Neural cell (in vitro differentiated cells): ENCODE data around the gene NCEH1. TPM values are rescaled to one million over a fixed set of nuclear protein-coding genes. Genes with fewer than 3 reads are reported as not detected.

Experiments used
- H2AFZ ChIP-seq: fragments of 200-600, 300-800 bp; sonication (generic), shearing (Covaris generic); 2 replicates; pipeline ENCODE4 v1.6.0; 2014; ENCODE audit warnings: low read depth, mild to moderate bottlenecking, antibody characterized with exemption, low read length, moderate library complexity
- H3F3A ChIP-seq: fragments of 200-600 bp; shearing (Covaris generic); 2 replicates; pipeline ENCODE4 v1.6.1; 2016; ENCODE audit warnings: mild to moderate bottlenecking, moderate library complexity, mixed read lengths, antibody characterized with exemption, low read length; ENCODE audit not compliant: insufficient read depth, poor library complexity, severe bottlenecking
- H3K27ac ChIP-seq: fragments of 200-600, 300-800 bp; sonication (generic), shearing (Covaris generic); 2 replicates; pipeline ENCODE4 v1.5.1; 2014; ENCODE audit warnings: mild to moderate bottlenecking, low read length, moderate library complexity
- H3K27me3 ChIP-seq: fragments of 300-800, 200-600 bp; sonication (generic), shearing (Covaris generic); 2 replicates; pipeline ENCODE4 v1.6.0; 2014; ENCODE audit warnings: mild to moderate bottlenecking, low read depth, low read length, moderate library complexity; ENCODE audit not compliant: insufficient read depth
- H3K36me3 ChIP-seq: fragments of 300-800, 200-600 bp; sonication (generic), shearing (Covaris generic); 2 replicates; pipeline ENCODE4 v1.5.1; 2014; ENCODE audit warnings: mild to moderate bottlenecking, antibody characterized with exemption, low read length, moderate library complexity; ENCODE audit not compliant: insufficient read depth
- H3K4me2 ChIP-seq: fragments of 300-800, 200-600 bp; sonication (generic), shearing (Covaris generic); 2 replicates; pipeline ENCODE4 v1.6.0; 2014; ENCODE audit warnings: mild to moderate bottlenecking, low read length
- H3K4me3 ChIP-seq: fragments of 300-800, 200-600 bp; sonication (generic), shearing (Covaris generic); 2 replicates; pipeline ENCODE4 v1.5.1; 2014; ENCODE audit warnings: mild to moderate bottlenecking, low read length, moderate library complexity
- H3K79me2 ChIP-seq: fragments of 200-600 bp; shearing (Covaris generic); replicated peaks from 2 replicates; pipeline ENCODE4 v1.6.0; 2014; ENCODE audit warnings: mild to moderate bottlenecking, low read length, moderate library complexity; ENCODE audit not compliant: insufficient read depth
- H3K9ac ChIP-seq: fragments of 300-800, 200-600 bp; sonication (generic), shearing (Covaris generic); 2 replicates; pipeline ENCODE4 v1.6.1; 2016; ENCODE audit warnings: mild to moderate bottlenecking, low read length, mixed read lengths
- H3K9me2 ChIP-seq: fragments of 200-600 bp; shearing (Covaris generic); 2 replicates; pipeline ENCODE4 v1.6.1; 2016; ENCODE audit warnings: mild to moderate bottlenecking, low read length, mixed read lengths; ENCODE audit not compliant: insufficient read depth
- H3K9me3 ChIP-seq: fragments of 200-600, 300-800 bp; sonication (generic), shearing (Covaris generic); 2 replicates; pipeline ENCODE4 v1.6.1; 2016; ENCODE audit warnings: mild to moderate bottlenecking, mixed run types, low read length, moderate library complexity, mixed read lengths
- H4K20me1 ChIP-seq: fragments of 200-600 bp; shearing (Covaris generic); 2 replicates; pipeline ENCODE4 v1.6.1; 2016; ENCODE audit warnings: mild to moderate bottlenecking, mixed run types; ENCODE audit not compliant: insufficient read depth
- EP300 ChIP-seq: fragments of 450-650 bp; conservative IDR thresholded peaks from 2 replicates; pipeline ENCODE4 v1.6.1; 2014; ENCODE audit warnings: antibody characterized with exemption, mild to moderate bottlenecking, moderate library complexity; ENCODE audit not compliant: poor library complexity, severe bottlenecking
- EZH2 ChIP-seq: fragments of 200-600, 300-800 bp; shearing (Covaris generic), sonication (generic); IDR thresholded peaks from 2 replicates; pipeline ENCODE4 v1.6.1; 2014; ENCODE audit warnings: antibody characterized with exemption, low read length, borderline replicate concordance, mild to moderate bottlenecking; ENCODE audit not compliant: insufficient read depth, poor library complexity, severe bottlenecking
- MXI1 ChIP-seq: fragments of 450-650 bp; conservative IDR thresholded peaks from 2 replicates; pipeline ENCODE4 v1.6.1; 2014; ENCODE audit warnings: antibody characterized with exemption, mild to moderate bottlenecking; ENCODE audit not compliant: poor library complexity, severe bottlenecking
- POLR2AphosphoS5 ChIP-seq: IDR thresholded peaks from 2 replicates; pipeline ENCODE4 v1.6.1; 2012
- RAD21 ChIP-seq: fragments of 450-650 bp; conservative IDR thresholded peaks from 2 replicates; pipeline ENCODE4 v1.6.1; 2014; ENCODE audit warnings: antibody characterized with exemption, mild to moderate bottlenecking, moderate library complexity
- SMC3 ChIP-seq: fragments of 450-650 bp; conservative IDR thresholded peaks from 2 replicates; pipeline ENCODE4 v1.6.1; 2014; ENCODE audit warnings: antibody characterized with exemption, mild to moderate bottlenecking, moderate library complexity; ENCODE audit not compliant: poor library complexity
- TAF1 ChIP-seq: IDR thresholded peaks from 2 replicates; pipeline ENCODE4 v1.6.1; 2012; ENCODE audit warnings: low read depth
- polyA plus RNA-seq: library from polyadenylated mRNA; depleted of rRNA; stranded (reverse); fragments of >200 nt; gene quantifications from 2 replicates; pipeline ENCODE4 v1.2.3, GENCODE V29; 2014
- TF ChIP-seq, protein P1 (sequence below): IDR thresholded peaks from 2 replicates; pipeline ENCODE4 v1.6.1; 2012; ENCODE audit warnings: borderline replicate concordance
- TF ChIP-seq, protein P2 (sequence below): fragments of 450-650 bp; IDR thresholded peaks from 2 replicates; pipeline ENCODE4 v1.5.1; 2014; ENCODE audit warnings: antibody characterized with exemption, mild to moderate bottlenecking, moderate library complexity; ENCODE audit not compliant: poor library complexity, severe bottlenecking

The NCEH1 gene
- polyA plus RNA-seq, 1 donor from 2014 or later: 2.1 TPM

DNA sequence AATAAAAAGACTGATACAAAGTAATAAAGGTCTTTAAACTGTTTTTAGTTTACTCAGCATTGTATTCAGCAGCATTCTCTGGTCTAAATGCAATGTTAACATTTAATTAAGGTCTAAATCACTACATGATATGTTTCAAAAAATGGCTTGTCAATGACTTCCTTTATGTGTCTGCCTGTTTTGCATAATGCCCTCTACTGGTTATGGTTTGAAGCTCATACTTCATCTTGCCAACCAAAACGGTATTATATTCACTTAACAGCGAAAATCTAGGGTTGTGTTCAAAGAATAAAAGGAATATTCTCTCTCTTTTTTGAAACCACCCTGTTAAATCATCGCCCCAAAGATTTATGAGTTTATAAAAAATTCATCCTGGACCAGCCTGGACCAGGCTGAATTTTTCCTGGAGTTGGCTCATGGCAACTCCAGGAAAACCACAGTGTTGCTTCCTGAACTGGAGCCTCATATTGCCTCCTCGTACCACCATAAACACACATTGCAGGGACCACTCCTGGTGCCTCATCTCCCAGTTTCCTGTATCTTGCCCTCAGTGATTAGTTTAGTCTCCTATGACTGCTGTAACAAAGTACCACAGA lies 6.7 kb upstream of the NCEH1 start:
- Histone ChIP-seq H3K9me3 (no peaks in the 10 kb centered on the region), H3K9ac (no peak overlapping the region), H3F3A (no peaks in the 10 kb centered on the region), H3K79me2 (no peaks in the 10 kb centered on the region), H4K20me1 (no peaks in the 10 kb centered on the region), H3K9me2 (no peaks in the 10 kb centered on the region), H3K36me3 (no peaks in the 10 kb centered on the region), H3K27ac (no peak overlapping the region), H3K27me3 (no peaks in the 10 kb centered on the region), H2AFZ (no peak overlapping the region), H3K4me2 (no peak overlapping the region), H3K4me3 (no peak overlapping the region)
- TF ChIP-seq SMC3 (no peak), EZH2 (no peak), TAF1 (no peak)
- TF ChIP-seq, protein P1, sequence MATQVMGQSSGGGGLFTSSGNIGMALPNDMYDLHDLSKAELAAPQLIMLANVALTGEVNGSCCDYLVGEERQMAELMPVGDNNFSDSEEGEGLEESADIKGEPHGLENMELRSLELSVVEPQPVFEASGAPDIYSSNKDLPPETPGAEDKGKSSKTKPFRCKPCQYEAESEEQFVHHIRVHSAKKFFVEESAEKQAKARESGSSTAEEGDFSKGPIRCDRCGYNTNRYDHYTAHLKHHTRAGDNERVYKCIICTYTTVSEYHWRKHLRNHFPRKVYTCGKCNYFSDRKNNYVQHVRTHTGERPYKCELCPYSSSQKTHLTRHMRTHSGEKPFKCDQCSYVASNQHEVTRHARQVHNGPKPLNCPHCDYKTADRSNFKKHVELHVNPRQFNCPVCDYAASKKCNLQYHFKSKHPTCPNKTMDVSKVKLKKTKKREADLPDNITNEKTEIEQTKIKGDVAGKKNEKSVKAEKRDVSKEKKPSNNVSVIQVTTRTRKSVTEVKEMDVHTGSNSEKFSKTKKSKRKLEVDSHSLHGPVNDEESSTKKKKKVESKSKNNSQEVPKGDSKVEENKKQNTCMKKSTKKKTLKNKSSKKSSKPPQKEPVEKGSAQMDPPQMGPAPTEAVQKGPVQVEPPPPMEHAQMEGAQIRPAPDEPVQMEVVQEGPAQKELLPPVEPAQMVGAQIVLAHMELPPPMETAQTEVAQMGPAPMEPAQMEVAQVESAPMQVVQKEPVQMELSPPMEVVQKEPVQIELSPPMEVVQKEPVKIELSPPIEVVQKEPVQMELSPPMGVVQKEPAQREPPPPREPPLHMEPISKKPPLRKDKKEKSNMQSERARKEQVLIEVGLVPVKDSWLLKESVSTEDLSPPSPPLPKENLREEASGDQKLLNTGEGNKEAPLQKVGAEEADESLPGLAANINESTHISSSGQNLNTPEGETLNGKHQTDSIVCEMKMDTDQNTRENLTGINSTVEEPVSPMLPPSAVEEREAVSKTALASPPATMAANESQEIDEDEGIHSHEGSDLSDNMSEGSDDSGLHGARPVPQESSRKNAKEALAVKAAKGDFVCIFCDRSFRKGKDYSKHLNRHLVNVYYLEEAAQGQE: no peak

DNA sequence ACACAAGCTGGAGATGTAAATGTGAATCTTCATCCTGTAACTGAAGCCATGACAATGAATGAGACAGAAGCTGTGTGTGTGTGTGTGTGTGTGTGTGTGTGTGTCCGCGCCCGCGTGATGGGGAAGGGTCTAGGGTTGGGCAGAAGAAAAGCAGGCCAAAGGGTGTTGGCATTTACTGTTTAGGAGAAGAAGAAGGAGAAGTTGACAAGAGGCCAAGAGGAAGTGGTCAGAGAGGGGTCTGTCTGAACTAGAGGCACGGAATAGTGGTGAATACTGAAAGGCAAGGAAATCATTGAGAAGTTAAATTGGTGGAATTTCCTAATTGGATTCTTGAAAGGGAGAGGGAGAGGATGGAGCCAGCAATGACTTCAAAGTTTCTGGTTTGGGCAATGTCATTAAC lies 5.6 kb upstream of the NCEH1 start:
- Histone ChIP-seq H3K27ac (no peak overlapping the region), H2AFZ (no peak overlapping the region), H3K9me3 (no peaks in the 10 kb centered on the region), H3K4me3 (no peak overlapping the region), H3K79me2 (no peaks in the 10 kb centered on the region), H3K27me3 (no peaks in the 10 kb centered on the region), H3F3A (no peaks in the 10 kb centered on the region), H3K9ac (no peak overlapping the region), H4K20me1 (no peaks in the 10 kb centered on the region), H3K36me3 (no peaks in the 10 kb centered on the region), H3K9me2 (no peaks in the 10 kb centered on the region), H3K4me2 (no peak overlapping the region)
- TF ChIP-seq TAF1 (no peak), SMC3 (no peak), POLR2AphosphoS5 (no peak), MXI1 (no peak), EZH2 (no peak), EP300 (no peak), RAD21 (no peak)
- TF ChIP-seq, protein P2, sequence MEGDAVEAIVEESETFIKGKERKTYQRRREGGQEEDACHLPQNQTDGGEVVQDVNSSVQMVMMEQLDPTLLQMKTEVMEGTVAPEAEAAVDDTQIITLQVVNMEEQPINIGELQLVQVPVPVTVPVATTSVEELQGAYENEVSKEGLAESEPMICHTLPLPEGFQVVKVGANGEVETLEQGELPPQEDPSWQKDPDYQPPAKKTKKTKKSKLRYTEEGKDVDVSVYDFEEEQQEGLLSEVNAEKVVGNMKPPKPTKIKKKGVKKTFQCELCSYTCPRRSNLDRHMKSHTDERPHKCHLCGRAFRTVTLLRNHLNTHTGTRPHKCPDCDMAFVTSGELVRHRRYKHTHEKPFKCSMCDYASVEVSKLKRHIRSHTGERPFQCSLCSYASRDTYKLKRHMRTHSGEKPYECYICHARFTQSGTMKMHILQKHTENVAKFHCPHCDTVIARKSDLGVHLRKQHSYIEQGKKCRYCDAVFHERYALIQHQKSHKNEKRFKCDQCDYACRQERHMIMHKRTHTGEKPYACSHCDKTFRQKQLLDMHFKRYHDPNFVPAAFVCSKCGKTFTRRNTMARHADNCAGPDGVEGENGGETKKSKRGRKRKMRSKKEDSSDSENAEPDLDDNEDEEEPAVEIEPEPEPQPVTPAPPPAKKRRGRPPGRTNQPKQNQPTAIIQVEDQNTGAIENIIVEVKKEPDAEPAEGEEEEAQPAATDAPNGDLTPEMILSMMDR: no peak
- TF ChIP-seq, protein P1: no peak
